ENCODE measurements around the gene POU6F2.

POU6F2 gene

DNA sequence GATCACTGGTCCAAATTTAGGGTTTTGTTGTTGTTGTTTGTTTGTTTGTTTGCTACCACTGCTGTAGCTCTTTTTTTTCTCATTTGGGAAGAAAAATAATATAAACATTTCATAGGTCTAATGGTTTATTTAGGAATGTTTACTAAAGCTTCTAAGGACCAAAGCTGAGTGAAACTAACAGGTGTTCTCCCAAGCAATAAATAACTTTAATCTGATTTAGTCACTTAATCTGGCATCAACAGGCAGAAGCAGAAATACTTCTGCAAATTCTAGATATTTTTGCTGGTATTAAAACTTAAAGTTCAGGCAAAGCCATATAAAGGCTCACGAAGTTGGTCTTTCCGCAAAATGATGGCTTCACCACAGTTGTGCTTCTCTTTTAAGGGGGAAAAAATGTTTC, 444.0 kb downstream of the POU6F2 start:
- no peak for DNase-seq (ENCODE audit: low read depth in 1 of 2, low spot score in 1 of 2)
- Histone ChIP-seq H3K27me3 (ENCODE audit: insufficient read depth, poor library complexity, severe bottlenecking) (peaks cover 3% of the 10 kb centered on the region), H3K27ac (replicated peaks) (no peak overlapping the region), H3K4me3 (replicated peaks; ENCODE audit: insufficient read depth, low read length) (no peak overlapping the region)
- TF ChIP-seq GABPA (IDR thresholded peaks at IDR 0.05; ENCODE audit: low read depth): no peak
- TF ChIP-seq POLR2AphosphoS5 (IDR thresholded peaks at IDR 0.05; ENCODE audit: low read depth): no peak
- TF ChIP-seq, protein P1, sequence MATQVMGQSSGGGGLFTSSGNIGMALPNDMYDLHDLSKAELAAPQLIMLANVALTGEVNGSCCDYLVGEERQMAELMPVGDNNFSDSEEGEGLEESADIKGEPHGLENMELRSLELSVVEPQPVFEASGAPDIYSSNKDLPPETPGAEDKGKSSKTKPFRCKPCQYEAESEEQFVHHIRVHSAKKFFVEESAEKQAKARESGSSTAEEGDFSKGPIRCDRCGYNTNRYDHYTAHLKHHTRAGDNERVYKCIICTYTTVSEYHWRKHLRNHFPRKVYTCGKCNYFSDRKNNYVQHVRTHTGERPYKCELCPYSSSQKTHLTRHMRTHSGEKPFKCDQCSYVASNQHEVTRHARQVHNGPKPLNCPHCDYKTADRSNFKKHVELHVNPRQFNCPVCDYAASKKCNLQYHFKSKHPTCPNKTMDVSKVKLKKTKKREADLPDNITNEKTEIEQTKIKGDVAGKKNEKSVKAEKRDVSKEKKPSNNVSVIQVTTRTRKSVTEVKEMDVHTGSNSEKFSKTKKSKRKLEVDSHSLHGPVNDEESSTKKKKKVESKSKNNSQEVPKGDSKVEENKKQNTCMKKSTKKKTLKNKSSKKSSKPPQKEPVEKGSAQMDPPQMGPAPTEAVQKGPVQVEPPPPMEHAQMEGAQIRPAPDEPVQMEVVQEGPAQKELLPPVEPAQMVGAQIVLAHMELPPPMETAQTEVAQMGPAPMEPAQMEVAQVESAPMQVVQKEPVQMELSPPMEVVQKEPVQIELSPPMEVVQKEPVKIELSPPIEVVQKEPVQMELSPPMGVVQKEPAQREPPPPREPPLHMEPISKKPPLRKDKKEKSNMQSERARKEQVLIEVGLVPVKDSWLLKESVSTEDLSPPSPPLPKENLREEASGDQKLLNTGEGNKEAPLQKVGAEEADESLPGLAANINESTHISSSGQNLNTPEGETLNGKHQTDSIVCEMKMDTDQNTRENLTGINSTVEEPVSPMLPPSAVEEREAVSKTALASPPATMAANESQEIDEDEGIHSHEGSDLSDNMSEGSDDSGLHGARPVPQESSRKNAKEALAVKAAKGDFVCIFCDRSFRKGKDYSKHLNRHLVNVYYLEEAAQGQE (IDR thresholded peaks at IDR 0.05; ENCODE audit: insufficient replicate concordance, low read depth): no peak
- TF ChIP-seq, protein P2, sequence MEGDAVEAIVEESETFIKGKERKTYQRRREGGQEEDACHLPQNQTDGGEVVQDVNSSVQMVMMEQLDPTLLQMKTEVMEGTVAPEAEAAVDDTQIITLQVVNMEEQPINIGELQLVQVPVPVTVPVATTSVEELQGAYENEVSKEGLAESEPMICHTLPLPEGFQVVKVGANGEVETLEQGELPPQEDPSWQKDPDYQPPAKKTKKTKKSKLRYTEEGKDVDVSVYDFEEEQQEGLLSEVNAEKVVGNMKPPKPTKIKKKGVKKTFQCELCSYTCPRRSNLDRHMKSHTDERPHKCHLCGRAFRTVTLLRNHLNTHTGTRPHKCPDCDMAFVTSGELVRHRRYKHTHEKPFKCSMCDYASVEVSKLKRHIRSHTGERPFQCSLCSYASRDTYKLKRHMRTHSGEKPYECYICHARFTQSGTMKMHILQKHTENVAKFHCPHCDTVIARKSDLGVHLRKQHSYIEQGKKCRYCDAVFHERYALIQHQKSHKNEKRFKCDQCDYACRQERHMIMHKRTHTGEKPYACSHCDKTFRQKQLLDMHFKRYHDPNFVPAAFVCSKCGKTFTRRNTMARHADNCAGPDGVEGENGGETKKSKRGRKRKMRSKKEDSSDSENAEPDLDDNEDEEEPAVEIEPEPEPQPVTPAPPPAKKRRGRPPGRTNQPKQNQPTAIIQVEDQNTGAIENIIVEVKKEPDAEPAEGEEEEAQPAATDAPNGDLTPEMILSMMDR (IDR thresholded peaks at IDR 0.05; ENCODE audit: insufficient read depth, low read length): no peak
- no peak for TF ChIP-seq SPI1 (IDR thresholded peaks at IDR 0.05; ENCODE audit: borderline replicate concordance, low read depth)

DNA sequence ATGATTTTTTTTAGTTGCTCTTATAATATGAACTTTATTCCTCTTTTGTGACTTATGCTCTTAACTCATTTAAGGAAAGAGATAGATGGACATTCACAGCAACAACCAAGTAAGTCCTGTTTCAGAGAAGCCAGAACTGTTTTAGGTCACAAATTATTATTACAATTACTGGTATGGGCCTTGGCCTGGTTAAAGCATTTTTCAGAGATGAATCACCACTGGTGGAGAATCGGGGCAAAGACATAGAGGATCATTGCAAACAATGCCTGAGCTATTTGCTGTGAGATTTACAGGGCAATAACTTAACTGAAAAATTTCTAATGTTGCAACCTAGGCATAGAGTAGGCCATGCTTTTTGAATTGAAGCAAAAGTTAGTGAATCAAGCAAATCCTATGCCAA, 450.5 kb downstream of the POU6F2 start:
- H3K27me3 ChIP-seq (ENCODE audit: insufficient read depth, poor library complexity, severe bottlenecking): no peaks in the 10 kb centered on the region
- no peak overlapping the region for H3K4me3 ChIP-seq (replicated peaks; ENCODE audit: insufficient read depth, low read length)
- DNase-seq (ENCODE audit: low read depth in 1 of 2, low spot score in 1 of 2): no peak
- no peak for TF ChIP-seq SPI1 (IDR thresholded peaks at IDR 0.05; ENCODE audit: borderline replicate concordance, low read depth)
- no peak for TF ChIP-seq POLR2AphosphoS5 (IDR thresholded peaks at IDR 0.05; ENCODE audit: low read depth)
- TF ChIP-seq GABPA (IDR thresholded peaks at IDR 0.05; ENCODE audit: low read depth): no peak
- TF ChIP-seq, protein P1 (IDR thresholded peaks at IDR 0.05; ENCODE audit: insufficient replicate concordance, low read depth): no peak
- TF ChIP-seq, protein P2 (IDR thresholded peaks at IDR 0.05; ENCODE audit: insufficient read depth, low read length): no peak
- H3K27ac ChIP-seq (replicated peaks): no peak overlapping the region

DNA sequence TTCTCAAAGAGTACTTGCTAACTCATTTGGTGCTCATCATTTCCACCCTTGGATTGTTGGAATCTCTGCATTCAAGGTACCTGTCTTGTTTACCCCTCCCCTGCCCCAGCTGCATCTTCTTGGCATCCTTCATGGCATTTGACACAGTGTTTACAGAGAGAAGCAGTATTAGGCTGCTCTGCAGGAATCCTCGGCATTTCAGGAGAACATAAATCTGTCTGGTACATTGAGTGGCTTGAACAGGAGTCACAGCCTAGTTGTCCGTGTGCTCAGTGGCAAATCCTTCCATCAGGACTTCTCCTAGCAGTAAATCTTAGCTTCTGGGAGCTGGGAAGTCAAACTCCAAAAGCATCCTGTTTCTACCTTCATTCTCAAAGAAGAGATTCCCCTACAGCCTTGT, 451.7 kb downstream of the POU6F2 start:
- Histone ChIP-seq H3K27ac (replicated peaks) (no peak overlapping the region), H3K4me3 (replicated peaks; ENCODE audit: insufficient read depth, low read length) (no peak overlapping the region), H3K27me3 (ENCODE audit: insufficient read depth, poor library complexity, severe bottlenecking) (no peaks in the 10 kb centered on the region)
- DNase-seq (ENCODE audit: low read depth in 1 of 2, low spot score in 1 of 2): no peak
- TF ChIP-seq, protein P2 (IDR thresholded peaks at IDR 0.05; ENCODE audit: insufficient read depth, low read length): no peak
- TF ChIP-seq POLR2AphosphoS5 (IDR thresholded peaks at IDR 0.05; ENCODE audit: low read depth): no peak

DNA sequence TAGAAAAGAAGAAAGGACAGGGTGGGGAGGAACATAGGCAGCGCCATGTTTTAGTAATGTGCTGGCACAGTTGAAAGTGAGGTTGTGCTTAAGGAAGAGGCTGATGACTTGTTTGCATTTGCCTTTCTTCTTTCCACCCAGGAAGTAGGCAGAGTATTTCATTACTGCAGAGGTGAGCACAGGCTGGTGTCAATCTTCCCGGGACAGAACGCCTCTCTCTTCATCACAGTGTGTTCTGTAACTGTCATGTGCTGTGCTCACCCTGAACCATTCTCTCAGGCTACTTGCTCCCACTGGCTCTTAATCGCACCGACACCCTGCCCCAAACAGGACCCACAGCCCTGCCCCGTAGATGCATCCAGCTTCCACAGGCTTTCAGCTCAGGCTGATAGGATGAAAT, 452.7 kb downstream of the POU6F2 start:
- TF ChIP-seq, protein P1 (IDR thresholded peaks at IDR 0.05; ENCODE audit: insufficient replicate concordance, low read depth): no peak
- TF ChIP-seq POLR2AphosphoS5 (IDR thresholded peaks at IDR 0.05; ENCODE audit: low read depth) (no peak), SPI1 (IDR thresholded peaks at IDR 0.05; ENCODE audit: borderline replicate concordance, low read depth) (no peak), GABPA (IDR thresholded peaks at IDR 0.05; ENCODE audit: low read depth) (no peak)
- TF ChIP-seq, protein P2 (IDR thresholded peaks at IDR 0.05; ENCODE audit: insufficient read depth, low read length): no peak
- no peak overlapping the region for H3K4me3 ChIP-seq (replicated peaks; ENCODE audit: insufficient read depth, low read length)
- H3K27ac ChIP-seq (replicated peaks): no peak overlapping the region
- H3K27me3 ChIP-seq (ENCODE audit: insufficient read depth, poor library complexity, severe bottlenecking): no peaks in the 10 kb centered on the region
- DNase-seq (ENCODE audit: low read depth in 1 of 2, low spot score in 1 of 2): no peak

Data from HL-60 (cell line).